ENCODE results near the gene NAALADL2.
A peak's percentile ranks its signal among the peaks of the same experiment; 100 is the strongest.
"Not testable (repeated sequence)": the region's sequence is repeated elsewhere in the genome, so short reads cannot be mapped to it uniquely, and the experiment has no call there.

NAALADL2 gene

GRCh38 chr3:175389560-175389959 lies 530.4 kb downstream of the NAALADL2 start:
- DNase-seq, result no peak

DNA sequence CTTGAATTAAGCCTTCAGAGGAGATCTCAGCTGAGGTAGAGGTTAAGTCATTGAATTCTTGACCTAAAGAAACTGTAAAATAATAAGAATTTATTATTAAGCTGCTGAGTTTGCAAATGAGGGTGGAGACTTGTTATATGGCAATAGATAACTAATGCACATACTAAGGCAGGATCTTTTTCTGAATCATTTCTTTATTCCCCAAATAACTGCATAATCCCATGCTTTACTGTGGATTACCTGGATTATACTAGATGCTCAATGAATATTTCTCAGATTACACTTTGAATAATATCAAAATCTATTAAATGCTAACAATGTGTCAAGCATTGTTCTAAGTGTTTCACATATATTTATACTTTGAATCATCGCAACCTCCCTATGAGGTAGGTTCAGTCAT lies 532.5 kb downstream of the NAALADL2 start:
- DNase-seq, result no peak

DNA sequence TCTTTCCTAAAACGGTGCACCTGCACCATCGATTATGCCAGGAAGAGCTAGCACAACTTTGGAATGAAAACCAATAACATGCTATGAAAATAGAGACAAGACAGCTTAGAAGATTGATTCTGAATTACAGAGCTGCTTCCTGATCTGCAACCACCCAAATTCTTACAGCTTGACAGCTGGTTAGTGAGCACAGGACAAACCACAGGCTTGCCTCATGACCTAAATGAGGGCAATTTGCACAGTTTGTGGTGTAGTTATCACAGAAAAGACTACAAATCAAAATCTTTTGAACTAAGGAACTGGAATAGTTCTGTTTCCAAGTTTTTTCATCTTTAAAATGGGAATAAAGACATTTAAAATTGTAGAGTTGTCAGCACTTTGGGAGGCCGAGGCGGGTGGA lies 533.5 kb downstream of the NAALADL2 start:
- no peak for DNase-seq

- no peak for DNase-seq
These were observed 538.2 kb downstream of the NAALADL2 start for GRCh38 chr3:175397372-175397771.

GRCh38 chr3:175398676-175399075 lies 539.5 kb downstream of the NAALADL2 start:
- no peak for DNase-seq

DNA sequence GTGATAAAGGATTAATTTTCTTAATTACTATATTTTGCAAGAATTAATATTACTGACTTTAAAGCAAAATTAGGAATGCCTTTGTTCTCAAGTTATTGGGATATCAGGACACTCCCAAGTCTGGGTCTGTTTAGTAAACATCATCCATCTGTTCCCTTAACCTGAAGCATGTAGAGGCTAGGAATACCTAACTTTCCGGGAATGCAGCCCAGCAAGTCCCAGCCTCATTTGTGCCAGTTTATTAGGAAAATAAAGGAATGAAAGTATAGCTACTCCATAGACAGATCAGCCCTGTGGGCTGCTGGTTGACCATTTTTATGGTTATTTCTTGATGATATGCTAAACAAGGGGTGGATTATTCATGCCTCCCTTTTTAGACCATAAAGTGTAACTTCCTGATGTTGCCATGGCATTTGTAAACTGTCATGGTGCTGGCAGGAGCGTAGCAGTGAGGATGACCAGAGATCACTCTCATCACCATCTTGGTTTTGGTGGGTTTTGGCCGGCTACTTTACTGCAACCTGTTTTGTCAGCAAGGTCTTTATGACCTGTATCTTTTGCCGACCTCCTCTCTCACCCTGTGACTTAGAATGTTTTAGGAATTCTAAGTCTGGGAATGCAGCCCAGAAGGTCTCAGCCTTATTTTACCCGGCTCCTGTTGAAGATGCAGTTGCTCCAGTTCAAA lies 540.2 kb downstream of the NAALADL2 start:
- DNase-seq, result no peak

GRCh38 chr3:175404027-175404426 lies 544.9 kb downstream of the NAALADL2 start:
- no peak for DNase-seq

GRCh38 chr3:175404621-175405020 lies 545.5 kb downstream of the NAALADL2 start:
- DNase-seq, result no peak

GRCh38 chr3:175410251-175410650 lies 551.1 kb downstream of the NAALADL2 start:
- DNase-seq, result no peak

DNA sequence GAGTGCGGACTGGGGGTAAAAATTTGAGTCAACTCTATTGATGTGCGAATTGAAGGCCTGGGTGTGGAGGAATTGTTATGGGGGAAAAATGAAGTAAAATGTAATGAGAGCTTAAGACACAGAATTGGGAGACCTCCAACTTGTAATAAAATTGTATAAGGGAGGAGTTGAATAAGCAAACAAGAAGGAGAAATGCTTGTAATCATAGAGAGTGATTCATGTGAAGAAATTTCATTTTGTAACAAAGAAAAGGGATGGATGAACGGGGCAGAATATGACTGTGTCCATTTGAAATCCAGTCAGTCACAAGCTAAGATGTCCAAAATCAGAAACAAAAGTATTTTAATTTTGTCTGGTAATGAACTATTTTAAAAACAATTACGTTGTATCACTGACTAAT lies 552.3 kb downstream of the NAALADL2 start:
- no peak for DNase-seq

GRCh38 chr3:175411946-175412345 lies 552.8 kb downstream of the NAALADL2 start:
- no peak for DNase-seq

GRCh38 chr3:175413926-175414325 lies 554.8 kb downstream of the NAALADL2 start:
- DNase-seq, result no peak

- no peak for DNase-seq
These were observed 557.5 kb downstream of the NAALADL2 start for GRCh38 chr3:175416600-175416999.

DNA sequence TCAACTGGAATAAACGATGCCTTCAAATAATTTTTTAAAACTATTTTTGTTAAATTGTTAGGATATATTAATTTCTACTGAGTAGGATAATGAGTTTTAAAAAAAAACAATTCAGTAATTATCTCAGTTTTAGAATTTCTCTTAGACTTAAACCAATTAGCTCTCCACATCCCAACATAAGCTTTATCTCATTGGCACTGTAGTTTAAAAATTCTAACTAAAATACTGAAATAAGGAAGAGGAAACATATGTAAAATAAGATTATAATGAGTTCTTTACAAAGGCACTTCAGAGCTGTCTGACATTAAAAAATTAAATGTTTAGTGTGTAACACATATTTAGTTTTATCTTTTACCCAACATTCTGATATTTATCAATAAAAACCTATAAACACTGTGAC lies 558.3 kb downstream of the NAALADL2 start:
- no peak for DNase-seq

DNA sequence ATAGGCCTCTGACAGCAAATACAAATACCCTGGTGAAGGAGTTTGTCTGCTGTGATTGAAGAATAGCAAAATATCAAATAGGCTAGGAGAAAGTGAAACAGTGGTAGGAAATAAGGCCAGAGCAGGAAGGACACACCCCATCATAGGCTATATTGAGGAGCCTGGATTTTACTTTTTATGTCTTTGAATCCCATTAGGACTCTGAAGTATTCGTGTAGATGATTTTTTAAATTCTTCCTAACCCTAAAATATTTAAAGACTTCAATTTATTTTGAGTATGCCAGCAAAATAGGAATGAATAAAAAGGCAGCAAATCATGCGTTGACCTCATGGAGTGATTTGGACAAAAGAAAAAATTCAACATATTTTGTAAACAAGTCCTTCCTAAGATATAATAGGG lies 562.8 kb downstream of the NAALADL2 start:
- DNase-seq, result no peak

GRCh38 chr3:175422744-175423143 lies 563.6 kb downstream of the NAALADL2 start:
- DNase-seq, result no peak

DNA sequence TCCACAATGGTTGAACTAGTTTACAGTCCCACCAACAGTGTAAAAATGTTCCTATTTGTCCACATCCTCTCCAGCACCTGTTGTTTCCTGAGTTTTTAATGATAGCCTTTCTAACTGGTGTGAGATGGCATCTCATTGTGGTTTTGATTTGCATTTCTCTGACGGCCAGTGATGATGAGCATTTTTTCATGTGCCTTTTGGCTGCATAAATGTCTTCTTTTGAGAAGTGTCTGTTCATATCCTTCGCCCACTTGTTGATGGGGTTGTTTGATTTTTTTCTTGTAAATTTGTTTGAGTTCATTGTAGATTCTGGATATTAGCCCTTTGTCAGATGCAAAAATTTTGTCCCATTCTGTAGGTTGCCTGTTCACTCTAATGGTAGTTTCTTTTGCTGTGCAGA lies 564.7 kb downstream of the NAALADL2 start:
- not testable (repeated sequence) for DNase-seq

- DNase-seq, result no peak
These were observed 567.7 kb downstream of the NAALADL2 start for GRCh38 chr3:175426805-175427204.

DNA sequence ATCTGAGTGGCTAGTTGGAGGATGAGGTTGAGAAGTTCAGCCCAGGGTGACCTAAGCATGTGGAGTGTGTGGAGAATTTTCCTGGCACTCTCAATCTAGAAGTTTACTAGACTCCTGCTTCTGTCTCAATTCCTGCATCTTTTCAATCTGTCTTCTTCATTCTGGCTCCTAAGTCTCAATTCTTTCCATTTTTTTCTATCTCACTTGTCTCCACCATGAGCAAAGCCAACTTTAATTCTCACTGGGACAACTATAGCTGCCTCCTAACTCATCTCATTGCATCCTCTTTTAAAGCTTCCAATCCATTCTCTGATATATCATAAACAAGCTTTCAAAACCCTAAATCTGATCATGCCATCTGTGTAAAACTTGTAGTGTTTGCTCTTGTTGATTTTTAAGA lies 569.3 kb downstream of the NAALADL2 start:
- DNase-seq, result no peak

- no peak for DNase-seq
These were observed 572.0 kb downstream of the NAALADL2 start for GRCh38 chr3:175430983-175431773.

DNA sequence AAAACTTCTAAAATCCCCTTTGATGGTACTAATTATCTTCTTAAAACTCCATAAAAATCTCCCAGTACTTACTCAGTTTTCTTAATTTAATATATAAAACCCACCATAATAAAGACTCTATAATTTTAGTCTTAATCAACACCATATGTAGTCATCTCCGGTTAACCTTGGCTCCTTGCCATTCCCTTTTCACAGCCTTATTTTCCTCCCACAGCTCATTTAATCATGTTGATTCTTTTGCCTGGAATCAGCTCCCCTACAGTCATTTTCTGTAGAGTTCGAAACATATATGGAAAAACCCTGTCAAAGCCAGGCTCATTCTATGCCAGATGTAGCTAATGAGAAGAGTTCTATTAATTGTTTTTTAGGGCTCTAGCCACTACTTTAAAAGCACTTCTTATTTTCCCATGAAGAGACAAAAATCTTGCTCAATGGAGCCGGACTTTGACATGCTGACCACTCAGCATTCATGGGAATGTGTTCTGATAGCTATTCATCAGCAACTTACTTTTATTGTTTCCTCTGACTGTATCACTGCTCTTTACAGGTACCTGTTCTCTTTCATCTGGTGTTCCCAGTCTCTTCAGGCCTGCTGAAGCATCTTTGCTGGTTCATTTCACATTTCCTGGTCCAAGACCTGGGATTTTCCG lies 573.4 kb downstream of the NAALADL2 start:
- peak; percentile 38 for DNase-seq

DNA sequence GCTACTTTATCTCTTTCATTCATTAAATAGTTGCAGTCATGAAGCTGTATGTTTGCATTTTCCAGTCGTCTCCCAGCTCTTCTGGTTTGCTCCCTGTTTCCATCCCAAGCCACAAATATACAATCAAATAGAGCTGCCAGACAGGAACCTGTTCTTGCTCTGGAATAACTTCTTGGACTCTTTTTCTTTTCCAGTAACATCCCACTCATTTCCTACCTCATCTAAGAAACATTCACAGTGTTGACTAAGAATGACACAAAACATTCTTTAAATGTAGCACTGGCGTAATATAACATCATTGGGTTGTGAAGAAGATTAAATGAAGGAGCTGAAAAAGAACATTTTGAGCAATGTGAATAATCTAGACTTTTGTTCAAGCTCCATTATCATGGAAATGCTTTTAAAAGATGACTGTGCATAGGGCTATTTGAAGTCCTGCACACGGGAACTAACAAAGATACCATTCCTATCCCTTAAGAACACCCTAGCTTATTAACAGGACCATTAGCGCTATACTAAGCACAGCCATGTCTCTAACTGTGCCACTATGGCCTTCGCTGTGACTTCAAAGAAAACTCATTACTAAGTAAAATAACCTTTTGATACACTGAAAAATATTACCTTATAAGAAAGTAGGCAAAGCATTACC lies 574.0 kb downstream of the NAALADL2 start:
- DNase-seq, result no peak

GRCh38 chr3:175434561-175434960 lies 575.4 kb downstream of the NAALADL2 start:
- peak; percentile 34 for DNase-seq

DNA sequence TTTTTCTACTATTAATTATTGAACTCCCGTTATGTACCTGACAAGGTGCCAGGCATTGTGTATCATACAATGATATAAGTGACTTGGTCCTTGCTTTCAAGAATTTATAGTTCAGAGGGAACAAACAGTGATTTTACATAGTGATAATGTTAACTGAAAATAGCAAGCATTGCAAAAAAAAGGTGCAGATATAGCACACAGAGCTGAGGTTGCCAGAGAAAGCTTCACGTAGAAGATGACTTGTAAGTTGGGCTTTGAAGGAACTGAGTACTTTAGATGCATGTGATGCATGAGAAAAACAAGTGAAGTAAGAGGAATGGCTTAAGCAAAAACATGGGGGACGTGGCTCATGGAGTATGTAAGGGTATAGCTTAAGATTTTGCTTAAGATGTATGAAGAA lies 584.5 kb downstream of the NAALADL2 start:
- DNase-seq, result no peak
